Osteoblast (primary cell): ENCODE measurements around the gene CASP10. TPM values are rescaled to one million over a fixed set of nuclear protein-coding genes. Genes with fewer than 3 reads are reported as not detected.

Experiments
- DNase-seq: peaks from one replicate; pipeline ENCODE4 v3.0.0; 2011; ENCODE audit warnings: low spot score, mixed read lengths; ENCODE audit not compliant: insufficient read length; ENCODE audit errors: missing footprints
- H2AFZ ChIP-seq: 2 replicates; pipeline ENCODE4 v1.6.0; 2011; ENCODE audit warnings: mild to moderate bottlenecking, low read length
- H3K27ac ChIP-seq: 2 replicates; pipeline ENCODE4 v1.5.1; 2011; ENCODE audit warnings: mild to moderate bottlenecking, low read depth, low read length, moderate library complexity
- H3K27me3 ChIP-seq: 2 replicates; pipeline ENCODE4 v1.6.0; 2012; ENCODE audit warnings: mild to moderate bottlenecking, control low read depth, inconsistent platforms, low read length, moderate library complexity; ENCODE audit not compliant: insufficient read depth
- H3K36me3 ChIP-seq: 2 replicates; pipeline ENCODE4 v1.5.1; 2011; ENCODE audit warnings: mild to moderate bottlenecking, low read length, control low read depth, moderate library complexity; ENCODE audit not compliant: insufficient read depth
- H3K4me1 ChIP-seq: 2 replicates; pipeline ENCODE4 v1.5.1; 2011; ENCODE audit warnings: mild to moderate bottlenecking, low read length, control low read depth, moderate library complexity; ENCODE audit not compliant: insufficient read depth
- H3K4me2 ChIP-seq: 2 replicates; pipeline ENCODE4 v1.6.0; 2011; ENCODE audit warnings: mild to moderate bottlenecking, low read length; ENCODE audit not compliant: insufficient read depth
- H3K4me3 ChIP-seq: fragments of 200-600 bp; sonication (generic); 3 replicates; pipeline ENCODE4 v1.5.1; 2012; ENCODE audit warnings: mild to moderate bottlenecking, low read length, inconsistent platforms; ENCODE audit not compliant: insufficient read depth
- H3K79me2 ChIP-seq: 2 replicates; pipeline ENCODE4 v1.6.0; 2012; ENCODE audit warnings: mild to moderate bottlenecking, low read length, control low read depth, inconsistent platforms; ENCODE audit not compliant: insufficient read depth
- H3K9me3 ChIP-seq: 2 replicates; pipeline ENCODE4 v1.5.1; 2011; ENCODE audit warnings: low read depth, low read length, control low read depth
- H4K20me1 ChIP-seq: 2 replicates; pipeline ENCODE4 v1.6.0; 2012; ENCODE audit warnings: mild to moderate bottlenecking, low read length, control low read depth; ENCODE audit not compliant: insufficient read depth
- total RNA-seq: library from RNA; depleted of rRNA; stranded (reverse); fragments of >200 nt; gene quantifications from 2 replicates; pipeline ENCODE4 v1.2.3, GENCODE V29; 2012
- TF ChIP-seq, protein P1 (sequence below): IDR thresholded peaks from 2 replicates; pipeline ENCODE4 v1.5.1; 2011; ENCODE audit warnings: mild to moderate bottlenecking, low read depth, low read length, moderate library complexity; ENCODE audit errors: extremely low read depth

CASP10 gene
- total RNA-seq, 1 donor, result 3.3 TPM

DNA sequence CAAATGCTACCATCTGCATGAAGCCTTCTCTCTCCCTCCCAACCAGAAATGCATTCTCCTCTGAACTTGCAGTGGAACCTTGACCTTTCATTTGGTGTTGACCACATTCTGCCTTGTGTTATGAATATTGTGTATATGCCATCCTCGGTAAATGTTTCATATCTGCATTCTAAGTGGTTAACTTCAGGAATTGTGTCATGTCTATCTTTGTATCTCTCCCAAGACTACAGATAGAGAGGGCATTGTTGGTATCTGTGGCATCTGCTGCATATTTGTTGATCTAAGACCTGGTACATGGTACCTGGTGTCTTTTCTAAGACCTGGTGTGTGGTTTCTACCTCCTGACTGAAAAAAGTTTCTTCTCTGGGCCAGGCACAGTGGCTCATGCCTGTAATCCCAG lies 34.0 kb downstream of the CASP10 start:
- Histone ChIP-seq H2AFZ (no peak overlapping the region), H3K27ac (no peak overlapping the region), H3K79me2 (no peaks in the 10 kb centered on the region), H3K27me3 (no peaks in the 10 kb centered on the region), H3K4me3 (no peak overlapping the region), H3K4me2 (no peak overlapping the region), H3K9me3 (no peaks in the 10 kb centered on the region), H3K36me3 (no peaks in the 10 kb centered on the region), H4K20me1 (no peaks in the 10 kb centered on the region), H3K4me1 (no peaks in the 10 kb centered on the region)
- DNase-seq, result no peak
- TF ChIP-seq, protein P1, sequence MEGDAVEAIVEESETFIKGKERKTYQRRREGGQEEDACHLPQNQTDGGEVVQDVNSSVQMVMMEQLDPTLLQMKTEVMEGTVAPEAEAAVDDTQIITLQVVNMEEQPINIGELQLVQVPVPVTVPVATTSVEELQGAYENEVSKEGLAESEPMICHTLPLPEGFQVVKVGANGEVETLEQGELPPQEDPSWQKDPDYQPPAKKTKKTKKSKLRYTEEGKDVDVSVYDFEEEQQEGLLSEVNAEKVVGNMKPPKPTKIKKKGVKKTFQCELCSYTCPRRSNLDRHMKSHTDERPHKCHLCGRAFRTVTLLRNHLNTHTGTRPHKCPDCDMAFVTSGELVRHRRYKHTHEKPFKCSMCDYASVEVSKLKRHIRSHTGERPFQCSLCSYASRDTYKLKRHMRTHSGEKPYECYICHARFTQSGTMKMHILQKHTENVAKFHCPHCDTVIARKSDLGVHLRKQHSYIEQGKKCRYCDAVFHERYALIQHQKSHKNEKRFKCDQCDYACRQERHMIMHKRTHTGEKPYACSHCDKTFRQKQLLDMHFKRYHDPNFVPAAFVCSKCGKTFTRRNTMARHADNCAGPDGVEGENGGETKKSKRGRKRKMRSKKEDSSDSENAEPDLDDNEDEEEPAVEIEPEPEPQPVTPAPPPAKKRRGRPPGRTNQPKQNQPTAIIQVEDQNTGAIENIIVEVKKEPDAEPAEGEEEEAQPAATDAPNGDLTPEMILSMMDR, result no peak

DNA sequence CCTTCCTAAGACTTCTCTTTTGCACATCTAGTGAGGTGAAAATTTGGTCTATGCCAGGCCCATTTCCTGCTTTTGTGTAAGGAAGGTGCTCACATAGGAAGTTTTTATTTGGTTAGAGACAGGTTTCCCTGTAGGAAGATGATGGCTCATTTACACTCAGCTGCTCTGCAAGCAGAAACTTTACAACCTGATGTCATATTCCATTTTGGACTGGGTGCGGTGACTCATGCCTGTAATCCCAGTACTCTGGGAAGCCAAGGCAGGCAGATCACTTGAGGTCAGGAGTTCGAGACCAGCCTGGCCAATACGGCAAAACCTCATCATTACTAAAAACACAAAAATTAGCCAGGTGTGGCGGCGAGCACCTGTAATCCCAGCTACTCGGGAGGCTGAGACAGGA lies 35.8 kb downstream of the CASP10 start:
- DNase-seq, result no peak
- no peaks in the 10 kb centered on the region for H3K27me3 ChIP-seq
- no peaks in the 10 kb centered on the region for H3K9me3 ChIP-seq
- peaks cover 4% of the 10 kb centered on the region for H3K4me1 ChIP-seq
- TF ChIP-seq, protein P1, result no peak
- no peak overlapping the region for H3K4me2 ChIP-seq
- no peaks in the 10 kb centered on the region for H3K79me2 ChIP-seq
- H3K36me3 ChIP-seq, result no peaks in the 10 kb centered on the region
- no peaks in the 10 kb centered on the region for H4K20me1 ChIP-seq
- H3K27ac ChIP-seq, result no peak overlapping the region
- no peak overlapping the region for H3K4me3 ChIP-seq
- no peak overlapping the region for H2AFZ ChIP-seq

DNA sequence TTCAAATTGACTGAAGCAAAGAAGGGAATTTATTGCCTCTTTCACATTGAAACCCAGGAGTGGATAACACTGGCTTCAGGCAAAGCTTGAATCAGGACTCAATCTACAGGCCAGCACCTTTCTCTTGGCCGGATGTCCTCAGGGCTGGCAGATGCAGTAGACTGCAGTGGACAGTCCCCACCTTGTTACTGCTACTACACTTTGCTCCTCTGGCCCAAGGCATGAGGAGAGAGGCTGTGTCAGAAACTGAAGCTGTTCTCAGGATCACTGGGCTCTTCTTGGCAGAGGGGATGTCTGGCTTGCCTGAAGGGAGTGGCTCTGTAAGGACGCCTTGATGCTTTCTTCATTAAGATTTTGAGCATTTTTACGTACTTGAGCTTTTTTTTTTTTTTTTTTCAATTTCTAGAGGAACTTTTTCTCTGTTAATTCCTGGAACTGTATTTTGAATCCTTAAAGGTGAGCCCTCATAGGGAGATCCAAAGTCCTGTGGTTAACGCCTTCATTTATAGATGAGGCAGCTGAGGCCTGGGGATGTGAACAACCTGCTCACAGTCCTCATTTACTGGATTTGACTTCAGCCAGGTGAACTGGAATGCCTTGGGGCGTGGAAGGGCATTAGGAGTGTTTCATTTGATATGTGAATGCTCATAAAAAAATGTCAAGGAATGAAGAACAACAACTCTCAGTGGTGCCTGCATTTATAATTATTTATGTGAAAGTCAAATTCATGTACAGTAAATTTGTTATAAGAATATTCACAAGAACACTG lies 36.6 kb downstream of the CASP10 start:
- H3K27ac ChIP-seq, result no peak overlapping the region
- TF ChIP-seq, protein P1, result no peak
- DNase-seq, result no peak

DNA sequence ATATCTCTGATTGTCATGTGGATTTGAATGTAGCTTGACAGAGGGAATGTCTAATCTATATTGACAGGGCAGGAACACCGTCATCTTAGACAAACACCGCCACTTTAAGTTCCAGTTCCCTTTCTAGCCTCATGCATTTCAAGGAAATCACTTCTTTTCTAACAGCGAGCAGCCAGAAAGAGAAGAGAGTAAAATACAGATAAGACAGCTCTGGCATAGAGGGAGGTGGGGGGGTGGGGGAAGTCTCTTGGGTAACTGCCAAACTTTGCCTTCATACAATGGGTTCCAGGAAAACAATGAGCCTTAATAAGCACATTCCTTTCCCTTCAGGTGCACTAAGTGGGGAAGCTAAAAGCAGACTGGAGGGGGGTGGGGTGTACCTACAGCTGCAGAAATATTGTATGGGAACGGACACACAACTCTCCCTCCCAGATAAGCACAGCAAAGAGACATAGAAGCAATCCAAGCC lies 37.2 kb downstream of the CASP10 start:
- Histone ChIP-seq H4K20me1 (no peaks in the 10 kb centered on the region), H3K4me3 (no peak overlapping the region), H3K27me3 (no peaks in the 10 kb centered on the region), H3K79me2 (no peaks in the 10 kb centered on the region), H3K4me2 (no peak overlapping the region), H3K36me3 (no peaks in the 10 kb centered on the region), H3K4me1 (peaks cover 4% of the 10 kb centered on the region), H2AFZ (no peak overlapping the region), H3K9me3 (no peaks in the 10 kb centered on the region), H3K27ac (no peak overlapping the region)
- no peak for DNase-seq
- TF ChIP-seq, protein P1, result no peak

More for the DNA sequence above, 36.6 kb downstream of the CASP10 start:
- Histone ChIP-seq H3K27me3 (no peaks in the 10 kb centered on the region), H3K4me2 (no peak overlapping the region), H3K36me3 (no peaks in the 10 kb centered on the region), H3K4me3 (no peak overlapping the region), H3K79me2 (no peaks in the 10 kb centered on the region), H3K4me1 (peaks cover 4% of the 10 kb centered on the region), H4K20me1 (no peaks in the 10 kb centered on the region), H2AFZ (no peak overlapping the region), H3K9me3 (no peaks in the 10 kb centered on the region)
